Fibroblast of lung (primary cell): ENCODE results near the gene ETAA1. TPM values are rescaled to one million over a fixed set of nuclear protein-coding genes. Genes with fewer than 3 reads are reported as not detected.

Experiments
- DNase-seq, 2 donors: peaks; one replicate each; pipeline versions ENCODE4 v3.0.0 to v3.0.0-alpha.2; 2010; ENCODE audit warnings: low read depth in 2 of 2
- H2AFZ ChIP-seq: 2 replicates; pipeline ENCODE4 v1.5.1; 2012; ENCODE audit warnings: low read length, control low read depth, inconsistent platforms
- H3K27ac ChIP-seq: 2 replicates; pipeline ENCODE4 v1.5.1; 2011; ENCODE audit warnings: low read length, control low read depth; ENCODE audit not compliant: insufficient read depth
- H3K27me3 ChIP-seq: 2 replicates; pipeline ENCODE4 v1.5.1; 2011; ENCODE audit warnings: mild to moderate bottlenecking, low read length; ENCODE audit not compliant: control insufficient read depth, insufficient read depth
- H3K36me3 ChIP-seq: 2 replicates; pipeline ENCODE4 v1.5.1; 2011; ENCODE audit warnings: low read length; ENCODE audit not compliant: control insufficient read depth, insufficient read depth
- H3K4me1 ChIP-seq: 2 replicates; pipeline ENCODE4 v1.5.1; 2011; ENCODE audit warnings: low read length; ENCODE audit not compliant: control insufficient read depth, insufficient read depth; ENCODE audit errors: extremely low read depth
- H3K4me2 ChIP-seq: 2 replicates; pipeline ENCODE4 v1.5.1; 2011; ENCODE audit warnings: low read length, control low read depth; ENCODE audit not compliant: insufficient read depth; ENCODE audit errors: extremely low read depth
- H3K4me3 ChIP-seq, 4 experiments: fragments of 200-600 bp in 1 of 4; sonication (generic) in 1 of 4; replicated peaks in 1 of 4; 2 replicates each; pipeline ENCODE4 v1.5.1; 2011 to 2016; ENCODE audit warnings: low read length in 4 of 4, low read depth in 3 of 4, mild to moderate bottlenecking in 3 of 4, control low read depth in 2 of 4, inconsistent platforms in 1 of 4, mixed read lengths in 1 of 4; ENCODE audit not compliant: insufficient read depth in 1 of 4; ENCODE audit errors: control extremely low read depth in 1 of 4
- H3K79me2 ChIP-seq: 2 replicates; pipeline ENCODE4 v1.5.1; 2012; ENCODE audit warnings: mild to moderate bottlenecking, low read length, inconsistent platforms; ENCODE audit not compliant: control insufficient read depth, insufficient read depth
- H3K9ac ChIP-seq: 2 replicates; pipeline ENCODE4 v1.5.1; 2011; ENCODE audit warnings: mild to moderate bottlenecking, low read length, control low read depth; ENCODE audit not compliant: insufficient read depth
- H3K9me3 ChIP-seq: 2 replicates; pipeline ENCODE4 v1.5.1; 2012; ENCODE audit warnings: low read depth, low read length; ENCODE audit not compliant: control insufficient read depth, insufficient read depth
- H4K20me1 ChIP-seq: 2 replicates; pipeline ENCODE4 v1.5.1; 2011; ENCODE audit warnings: low read length; ENCODE audit not compliant: control insufficient read depth, insufficient read depth; ENCODE audit errors: extremely low read depth
- CTCF ChIP-seq, 2 donors: IDR thresholded peaks in 1 of 2; conservative IDR thresholded peaks in 1 of 2; 1 replicate in 1 of 2; 2 replicates in 1 of 2; pipeline ENCODE4 v1.5.1; 2011 to 2012; ENCODE audit warnings: low read length in 2 of 2, control low read depth in 1 of 2, inconsistent platforms in 1 of 2, low read depth in 1 of 2, mild to moderate bottlenecking in 1 of 2
- EZH2 ChIP-seq: IDR thresholded peaks from 2 replicates; pipeline ENCODE4 v1.5.1; 2012; ENCODE audit warnings: low read length, control low read depth, mild to moderate bottlenecking; ENCODE audit errors: missing control alignments
- polyA plus RNA-seq, 2 donors: library from polyadenylated mRNA; depleted of rRNA in 1 of 2; stranded (reverse) in 1 of 2; unstranded in 1 of 2; fragments of >200 nt; gene quantifications; 2 replicates each; pipeline ENCODE4 v1.2.1, GENCODE V29; 2011 to 2012; ENCODE audit warnings: missing spikeins in 1 of 2
- total RNA-seq: library from RNA; depleted of rRNA; stranded (reverse); fragments of >200 nt; gene quantifications from 2 replicates; pipeline ENCODE4 v1.2.1, GENCODE V29; 2014

The ETAA1 gene
- total and polyA plus RNA-seq, 2 donors (not counting 1 experiment from before 2014, with no cell fraction given): 14.1 to 19.2 TPM

DNA sequence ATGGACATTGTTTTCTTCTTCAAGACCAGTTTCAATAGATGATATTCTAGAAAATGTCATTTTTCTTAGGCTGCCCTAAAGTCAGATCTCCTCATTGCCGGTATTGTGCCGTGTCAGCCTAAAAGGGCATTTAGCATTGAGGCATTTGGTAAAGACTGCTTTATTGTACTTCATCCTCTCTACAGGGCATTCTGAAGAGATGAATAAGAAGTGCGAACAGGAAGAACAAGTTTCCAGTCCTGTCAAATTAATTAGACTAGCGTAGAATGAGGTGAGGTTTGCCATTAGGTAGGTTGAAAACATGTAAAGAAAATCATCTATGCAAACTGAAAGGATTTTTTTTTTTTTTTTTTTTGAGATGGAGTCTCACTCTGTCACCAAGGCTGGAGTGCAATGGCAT lies 60.6 kb downstream of the ETAA1 start:
- Histone ChIP-seq H3K79me2 (no peaks in the 10 kb centered on the region), H3K4me3 (no peak overlapping the region), H3K9ac (no peak overlapping the region), H3K36me3 (no peaks in the 10 kb centered on the region), H3K27ac (no peak overlapping the region), H4K20me1 (no peaks in the 10 kb centered on the region), H2AFZ (no peak overlapping the region), H3K4me1 (no peaks in the 10 kb centered on the region), H3K4me2 (no peak overlapping the region), H3K27me3 (no peaks in the 10 kb centered on the region), H3K9me3 (no peaks in the 10 kb centered on the region)
- no peak for DNase-seq
- no peak for TF ChIP-seq CTCF (conservative IDR thresholded peaks at IDR 0.05 in 1 of 2, IDR thresholded peaks at IDR 0.05 in 1 of 2; ENCODE audit: low read depth in 1 of 2, low read length in 2 of 2)
- TF ChIP-seq EZH2: no peak

DNA sequence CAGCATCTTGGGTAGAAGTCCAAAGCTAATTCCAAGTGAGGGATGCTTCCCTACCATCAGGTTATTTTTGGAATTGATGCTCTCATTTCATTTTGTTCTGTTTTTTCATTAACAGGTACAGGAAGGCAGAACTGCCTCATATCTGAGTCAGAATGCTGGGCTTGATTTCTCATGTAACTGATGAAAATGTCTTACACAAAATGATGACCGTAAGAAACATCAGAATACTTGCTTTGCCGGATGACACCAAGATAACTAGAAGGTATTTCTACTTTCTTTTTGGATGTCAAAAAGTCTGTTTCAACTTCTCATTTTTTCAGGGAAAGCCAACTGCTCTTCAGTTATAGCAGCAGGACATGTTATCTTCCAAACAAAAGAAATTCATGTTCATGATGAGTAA lies 62.6 kb downstream of the ETAA1 start:
- no peak overlapping the region for H3K4me3 ChIP-seq
- no peak overlapping the region for H2AFZ ChIP-seq
- no peaks in the 10 kb centered on the region for H3K4me1 ChIP-seq
- H3K4me2 ChIP-seq: no peak overlapping the region
- no peaks in the 10 kb centered on the region for H3K9me3 ChIP-seq
- no peak for TF ChIP-seq CTCF (conservative IDR thresholded peaks at IDR 0.05 in 1 of 2, IDR thresholded peaks at IDR 0.05 in 1 of 2; ENCODE audit: low read depth in 1 of 2, low read length in 2 of 2)
- no peaks in the 10 kb centered on the region for H3K36me3 ChIP-seq
- H3K79me2 ChIP-seq: no peaks in the 10 kb centered on the region
- H3K27ac ChIP-seq: no peak overlapping the region
- H3K9ac ChIP-seq: no peak overlapping the region
- no peaks in the 10 kb centered on the region for H4K20me1 ChIP-seq
- DNase-seq: no peak
- no peaks in the 10 kb centered on the region for H3K27me3 ChIP-seq
